ENCODE data around the gene CNN2.

GRCh38 chr19:1041272-1041834, 14.9 kb downstream of the CNN2 start:
- TF ChIP-seq CTCF (IDR thresholded peaks at IDR 0.05): no peak
- no peak for TF ChIP-seq POLR2AphosphoS5 (IDR thresholded peaks at IDR 0.05)
- TF ChIP-seq POLR2A (IDR thresholded peaks at IDR 0.05): no peak
